ENCODE data around the gene EEFSEC.

The EEFSEC gene

DNA sequence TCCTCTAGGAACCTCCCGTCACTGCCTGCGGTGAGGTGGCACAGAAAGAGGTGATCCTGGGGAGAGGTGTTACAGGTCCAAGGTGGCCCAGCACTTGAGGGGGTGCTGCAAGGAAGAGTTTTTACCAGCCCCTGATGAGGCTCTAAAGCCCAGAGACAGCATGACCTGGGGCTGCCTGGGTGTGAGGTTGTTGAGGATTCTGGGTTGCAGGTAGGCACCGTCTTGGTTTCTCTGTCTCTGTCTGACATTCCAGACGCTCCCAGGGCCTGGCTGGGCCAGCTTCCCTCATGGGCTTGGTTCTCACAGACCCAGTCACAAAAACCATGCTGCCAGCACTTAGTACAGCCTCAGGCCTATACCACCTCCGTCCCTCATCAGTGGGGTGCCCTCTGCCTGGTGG, 282.3 kb downstream of the EEFSEC start:
- no peak for DNase-seq (ENCODE audit: low read depth in 1 of 2, low spot score in 1 of 2)

DNA sequence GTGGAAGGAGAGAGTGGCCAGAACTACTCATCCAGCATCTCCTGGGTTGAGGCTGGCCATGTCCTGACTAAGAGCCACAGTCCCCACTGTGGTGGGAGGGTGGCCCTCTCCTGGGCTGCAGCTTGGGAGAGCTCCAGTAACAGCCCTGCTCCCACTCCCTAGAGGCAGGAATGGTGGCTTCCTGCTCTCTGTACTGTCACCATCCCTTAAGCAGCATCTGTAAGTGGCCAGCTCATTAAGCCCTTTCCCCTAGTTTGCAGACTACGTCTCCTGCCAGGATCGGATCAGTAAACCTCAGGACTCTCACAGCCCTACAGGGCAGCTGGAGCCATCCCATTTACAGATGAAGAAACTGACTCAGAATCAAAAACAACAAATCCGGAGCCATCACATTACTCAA, 282.9 kb downstream of the EEFSEC start:
- DNase-seq (ENCODE audit: low read depth in 1 of 2, low spot score in 1 of 2): no peak

GRCh38 chr3:128438488-128439072, 285.3 kb downstream of the EEFSEC start:
- DNase-seq (ENCODE audit: low read depth in 1 of 2, low spot score in 1 of 2): no peak

DNA sequence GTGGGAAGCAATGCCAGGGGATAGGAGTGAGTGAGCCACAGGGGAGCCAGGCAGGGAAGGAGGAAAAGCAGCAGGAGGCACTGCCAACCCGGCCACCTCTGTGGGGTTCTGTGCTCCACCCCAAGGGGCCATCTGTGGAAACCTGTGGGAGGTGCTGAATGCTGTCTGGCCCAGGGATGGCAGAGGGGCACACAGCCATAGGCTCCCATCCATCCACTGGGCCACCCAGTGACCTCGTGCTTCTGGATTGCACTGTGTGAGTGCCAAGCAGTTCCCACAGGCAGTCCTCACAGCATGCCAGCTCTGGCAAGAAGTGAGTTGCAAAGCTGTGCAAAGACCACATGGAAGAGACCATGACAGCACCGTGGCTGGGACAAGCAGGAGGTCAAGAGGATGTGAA, 285.9 kb downstream of the EEFSEC start:
- DNase-seq (ENCODE audit: low read depth in 1 of 2, low spot score in 1 of 2): no peak

- DNase-seq (ENCODE audit: low read depth in 1 of 2, low spot score in 1 of 2): no peak
These were observed 288.8 kb downstream of the EEFSEC start for GRCh38 chr3:128442070-128442469.

DNA sequence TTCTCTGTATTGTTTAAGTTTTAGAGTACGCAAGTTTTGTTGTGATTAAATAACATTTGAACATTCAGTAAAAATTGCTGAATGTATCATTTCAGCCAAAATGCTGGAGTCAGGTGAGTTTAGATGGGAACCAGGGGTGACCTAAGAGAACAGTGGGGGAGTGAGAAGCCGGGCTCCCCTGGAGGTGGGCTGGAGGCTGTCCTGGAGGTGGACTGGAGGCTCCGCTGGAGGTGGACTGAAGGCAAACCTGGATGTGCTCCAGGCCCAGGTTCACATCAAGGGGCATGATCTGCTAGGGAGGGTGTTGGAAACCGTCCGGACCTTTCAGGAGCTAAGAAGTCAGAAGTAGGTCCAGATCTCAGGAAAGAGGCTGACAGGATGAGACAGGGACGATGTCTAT, 289.7 kb downstream of the EEFSEC start:
- no peak for DNase-seq (ENCODE audit: low read depth in 1 of 2, low spot score in 1 of 2)

DNA sequence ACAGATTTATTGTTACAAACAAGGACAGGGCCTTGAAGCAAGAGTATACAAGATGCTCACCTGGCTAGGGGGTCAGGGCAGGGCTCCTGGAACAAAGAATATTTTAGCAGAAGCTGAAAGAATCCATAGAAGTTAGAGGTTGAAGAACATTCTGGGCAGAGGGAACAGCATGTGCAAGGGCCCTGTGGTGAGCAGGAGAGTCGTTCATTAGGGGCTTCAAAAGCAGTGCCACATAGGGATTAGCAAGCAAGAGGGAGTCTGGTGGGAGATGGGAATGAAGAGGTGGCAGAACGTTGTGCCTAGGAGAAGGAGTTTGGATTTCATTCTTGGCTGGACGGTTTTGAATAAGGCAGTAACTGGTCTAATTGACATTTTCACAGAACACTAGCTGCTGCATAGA, 290.5 kb downstream of the EEFSEC start:
- no peak for DNase-seq (ENCODE audit: low read depth in 1 of 2, low spot score in 1 of 2)

DNA sequence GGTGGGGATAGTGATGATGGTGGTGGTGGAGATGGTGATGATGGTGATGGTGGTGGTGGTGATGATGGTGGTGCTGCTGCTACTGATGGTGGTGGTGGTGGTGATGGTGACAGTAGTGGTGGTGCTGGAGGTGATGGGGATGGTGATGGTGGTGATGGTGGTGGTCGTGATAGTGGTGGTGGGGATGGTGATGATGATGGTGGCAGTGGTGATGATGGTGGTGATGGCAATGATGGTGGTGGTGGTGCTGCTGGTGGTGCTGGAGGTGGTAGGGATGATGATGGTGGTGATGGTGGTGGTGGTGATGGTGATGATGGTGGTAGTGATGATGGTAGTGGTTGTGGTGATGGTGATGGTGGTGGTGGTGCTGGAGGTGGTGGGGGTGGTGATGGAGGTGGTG, 292.1 kb downstream of the EEFSEC start:
- DNase-seq (ENCODE audit: low read depth in 1 of 2, low spot score in 1 of 2): no peak

GRCh38 chr3:128446821-128447220, 293.5 kb downstream of the EEFSEC start:
- no peak for DNase-seq (ENCODE audit: low read depth in 1 of 2, low spot score in 1 of 2)

- DNase-seq (ENCODE audit: low read depth in 1 of 2, low spot score in 1 of 2): no peak
These were observed 294.3 kb downstream of the EEFSEC start for GRCh38 chr3:128447561-128448013.

DNA sequence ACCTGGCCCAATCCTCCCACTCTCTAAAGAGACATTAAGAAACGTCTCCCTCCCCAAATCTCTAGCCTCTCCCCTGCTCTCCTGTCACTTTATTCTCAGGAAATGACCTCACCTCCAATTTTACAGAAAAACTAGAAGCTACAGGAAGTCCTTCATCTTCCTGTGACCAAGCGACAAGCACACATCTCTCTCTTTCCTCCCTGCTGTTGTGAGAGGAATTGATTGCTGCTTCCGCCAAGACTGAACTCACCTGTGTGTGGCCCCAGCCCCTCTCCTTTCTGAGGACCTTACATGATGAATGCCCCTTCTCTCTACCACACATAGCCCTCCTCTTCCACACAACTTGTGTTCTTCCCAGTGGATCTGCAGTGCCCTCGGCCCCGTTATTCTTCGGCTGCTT, 295.2 kb downstream of the EEFSEC start:
- DNase-seq (ENCODE audit: low read depth in 1 of 2, low spot score in 1 of 2): no peak

DNA sequence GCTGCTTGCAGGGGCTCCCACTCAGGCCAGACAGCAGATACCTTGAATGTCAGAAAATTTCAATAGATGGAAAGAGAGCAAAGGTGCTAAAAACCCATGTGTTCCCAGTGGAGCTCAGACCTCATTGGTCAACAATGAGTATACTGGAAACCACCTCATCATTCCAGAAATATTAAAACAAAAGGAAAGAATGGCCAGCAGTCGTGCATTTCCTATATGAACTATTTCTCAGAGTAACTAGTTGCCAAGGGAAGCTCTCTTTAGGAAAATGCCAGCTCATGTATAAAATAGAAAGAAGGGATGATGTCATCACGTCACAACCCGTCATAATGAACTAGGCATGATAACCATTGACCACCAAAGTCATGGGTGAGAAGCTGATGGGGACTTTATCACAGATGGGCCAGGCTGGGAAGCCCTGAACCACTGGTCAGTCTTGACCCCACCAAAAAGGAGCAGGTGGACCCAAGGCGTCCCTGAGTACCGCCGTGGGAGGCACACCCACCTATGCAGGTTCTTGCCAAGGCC, 295.9 kb downstream of the EEFSEC start:
- no peak for DNase-seq (ENCODE audit: low read depth in 1 of 2, low spot score in 1 of 2)

GRCh38 chr3:128452120-128452519, 298.8 kb downstream of the EEFSEC start:
- no peak for DNase-seq (ENCODE audit: low read depth in 1 of 2, low spot score in 1 of 2)

GRCh38 chr3:128452678-128453275, 299.5 kb downstream of the EEFSEC start:
- DNase-seq (ENCODE audit: low read depth in 1 of 2, low spot score in 1 of 2): no peak

GRCh38 chr3:128453501-128454309, 300.4 kb downstream of the EEFSEC start:
- DNase-seq (ENCODE audit: low read depth in 1 of 2, low spot score in 1 of 2): no peak

DNA sequence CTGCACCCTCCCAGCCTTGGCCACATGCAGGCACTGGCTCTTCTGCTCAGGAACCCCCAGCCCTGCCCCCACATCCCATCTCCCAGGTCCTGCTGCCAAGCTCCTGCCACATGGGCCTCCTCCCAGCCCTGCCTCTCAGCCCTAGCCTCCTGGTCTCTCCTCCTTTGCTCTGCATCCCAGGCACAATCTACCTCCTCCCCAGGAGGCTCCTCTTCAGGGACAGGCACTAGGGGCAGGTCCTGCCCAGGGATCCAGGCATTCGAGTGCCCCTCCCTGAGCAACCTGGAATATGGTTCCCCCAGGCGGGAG, 301.0 kb downstream of the EEFSEC start:
- DNase-seq (ENCODE audit: low read depth in 1 of 2, low spot score in 1 of 2): no peak

- no peak for DNase-seq (ENCODE audit: low read depth in 1 of 2, low spot score in 1 of 2)
These were observed 301.8 kb downstream of the EEFSEC start for GRCh38 chr3:128455116-128455515.

DNA sequence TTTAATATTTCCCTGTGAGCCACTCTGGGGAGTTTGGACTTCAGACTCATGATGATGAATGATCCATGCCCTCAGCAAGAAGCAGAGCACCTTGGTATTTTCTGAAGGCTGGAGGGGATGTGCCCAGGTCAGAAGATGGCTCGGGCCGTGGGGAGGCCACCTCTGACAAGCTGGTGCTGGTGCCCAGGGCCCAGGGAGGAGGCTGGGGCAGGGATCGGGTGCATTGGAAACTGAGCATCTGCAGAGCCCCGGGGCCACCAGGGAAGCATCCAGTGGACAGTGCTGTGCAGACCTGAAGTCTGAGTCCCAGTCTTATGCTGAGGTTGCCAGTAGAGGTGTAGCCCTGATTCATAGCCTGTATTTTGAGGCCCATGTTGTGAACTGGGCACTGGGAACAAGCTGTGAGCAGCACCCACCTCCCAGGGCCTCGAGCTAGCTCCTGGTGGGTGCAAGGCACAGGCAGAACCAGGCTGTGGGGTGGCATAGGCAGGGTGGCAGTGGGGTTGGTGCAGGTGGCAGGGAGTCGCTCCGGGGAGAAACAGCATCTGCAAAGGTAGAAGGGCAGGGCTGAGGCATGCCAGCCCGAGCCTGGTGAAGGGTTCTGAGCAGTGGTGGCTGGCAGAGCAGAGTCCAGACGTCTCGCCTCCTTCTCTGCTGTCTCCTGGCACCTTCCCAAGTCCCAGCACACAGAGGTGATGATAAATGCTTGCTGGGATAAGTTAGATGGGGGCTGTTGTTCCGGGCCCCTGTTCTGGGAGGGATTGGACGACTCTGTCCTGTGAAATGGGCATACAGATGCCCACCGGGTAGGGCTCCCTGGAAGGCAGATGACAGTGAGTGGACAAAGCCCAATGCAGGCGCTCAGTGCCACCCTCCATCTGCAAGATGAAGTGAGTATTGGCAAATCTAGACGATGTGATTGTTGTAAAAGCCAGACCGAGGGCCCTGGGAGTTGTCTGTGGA, 302.8 kb downstream of the EEFSEC start:
- DNase-seq (ENCODE audit: low read depth in 1 of 2, low spot score in 1 of 2): no peak

DNA sequence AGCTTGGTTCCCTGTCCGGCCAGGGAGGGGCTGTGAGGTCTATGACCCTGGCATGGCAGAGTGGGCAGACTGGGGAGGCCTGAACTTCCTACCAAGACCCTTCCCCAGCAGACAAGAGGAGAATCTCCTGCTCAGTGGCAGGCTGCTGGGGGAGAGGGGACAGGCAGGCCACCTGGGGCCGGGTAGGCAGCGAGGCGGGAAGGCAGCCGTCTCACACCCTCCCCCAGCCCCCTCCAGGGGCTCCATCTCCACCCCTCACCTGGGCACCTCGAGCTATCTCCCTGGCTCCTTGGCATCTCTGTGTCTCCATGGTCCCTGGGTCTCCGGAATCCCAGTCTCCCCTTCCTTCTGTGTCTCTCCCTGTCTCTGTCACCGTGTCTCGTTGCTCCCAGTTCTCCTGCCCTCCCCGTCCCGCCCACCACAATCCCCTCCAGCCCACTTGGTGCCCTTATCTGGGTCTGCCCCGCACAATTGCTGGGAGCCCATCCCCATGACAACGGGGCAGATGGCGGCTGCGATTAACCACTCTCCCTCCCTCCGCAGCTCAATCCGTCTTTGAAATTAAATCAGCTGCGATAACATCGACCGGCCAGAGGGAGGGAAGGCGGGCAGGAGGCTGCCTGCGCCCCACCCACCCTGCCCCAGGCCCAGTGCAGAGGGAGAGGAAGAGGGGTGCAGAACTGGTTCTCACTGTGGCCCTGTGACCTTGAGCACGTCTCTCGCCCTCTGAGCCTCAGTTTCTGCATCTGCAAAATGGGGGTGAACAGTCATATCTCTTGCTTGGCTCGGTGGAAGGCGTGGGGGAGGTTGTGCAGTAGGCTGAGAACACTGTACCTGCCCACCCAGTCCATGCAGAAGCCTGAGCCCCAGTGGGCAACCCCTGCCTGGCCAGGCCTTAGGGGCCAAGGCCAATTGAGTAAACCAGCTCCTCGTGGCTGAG, 303.8 kb downstream of the EEFSEC start:
- no peak for DNase-seq (ENCODE audit: low read depth in 1 of 2, low spot score in 1 of 2)

DNA sequence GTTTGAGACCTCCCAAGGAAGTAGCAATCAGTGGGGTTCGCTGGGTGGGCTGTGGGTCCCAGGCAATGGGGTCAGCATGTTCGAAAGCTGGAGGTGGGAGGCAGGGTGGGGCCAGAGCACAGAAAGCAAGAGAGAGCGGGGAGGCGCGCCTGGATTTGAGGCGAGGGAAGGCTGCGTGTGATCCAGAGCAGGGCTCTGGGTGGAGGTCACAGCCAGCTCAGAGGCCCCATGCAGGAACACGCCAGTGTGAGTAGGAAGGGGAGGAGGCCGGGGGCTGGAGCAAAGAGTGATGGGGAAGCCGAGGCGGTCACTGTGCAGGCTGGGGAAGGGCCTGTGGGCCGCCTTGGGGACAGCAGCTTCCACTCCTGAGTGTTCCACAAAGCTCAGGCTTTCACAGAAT, 304.7 kb downstream of the EEFSEC start:
- DNase-seq (ENCODE audit: low read depth in 1 of 2, low spot score in 1 of 2): no peak
